ENCODE results near the gene GALNT17. TPM values are rescaled to one million over a fixed set of nuclear protein-coding genes. Genes with fewer than 3 reads are reported as not detected.

Gene GALNT17
- total RNA-seq, 1 donor: 0.36 TPM

GRCh38 chr7:71144963-71145362 lies 13.0 kb downstream of the GALNT17 start:
- no peak for DNase-seq (ENCODE audit: insufficient read length, low spot score, missing footprints)
- Histone ChIP-seq H3K36me3 (ENCODE audit: insufficient read depth, low read length) (no peaks in the 10 kb centered on the region), H3K27me3 (ENCODE audit: insufficient read depth, low read length) (no peaks in the 10 kb centered on the region), H3K79me2 (ENCODE audit: insufficient read depth, low read length) (no peaks in the 10 kb centered on the region), H3K4me2 (ENCODE audit: insufficient read depth, low read length) (no peak overlapping the region), H4K20me1 (ENCODE audit: insufficient read depth, low read length) (no peaks in the 10 kb centered on the region), H3K4me1 (ENCODE audit: insufficient read depth, low read length) (no peaks in the 10 kb centered on the region), H3K4me3 (ENCODE audit: insufficient read depth, low read length) (no peak overlapping the region), H3K27ac (ENCODE audit: low read depth, low read length) (no peak overlapping the region), H2AFZ (ENCODE audit: low read length) (no peak overlapping the region), H3K9me3 (ENCODE audit: low read depth, low read length) (no peaks in the 10 kb centered on the region)
- no peak for TF ChIP-seq CTCF (IDR thresholded peaks at IDR 0.05; ENCODE audit: extremely low read depth, low read depth, low read length)

- DNase-seq (ENCODE audit: insufficient read length, low spot score, missing footprints): no peak
- Histone ChIP-seq H3K27me3 (ENCODE audit: insufficient read depth, low read length) (no peaks in the 10 kb centered on the region), H3K79me2 (ENCODE audit: insufficient read depth, low read length) (no peaks in the 10 kb centered on the region), H3K4me1 (ENCODE audit: insufficient read depth, low read length) (no peaks in the 10 kb centered on the region), H3K4me3 (ENCODE audit: insufficient read depth, low read length) (no peak overlapping the region), H4K20me1 (ENCODE audit: insufficient read depth, low read length) (no peaks in the 10 kb centered on the region), H3K27ac (ENCODE audit: low read depth, low read length) (no peak overlapping the region), H3K4me2 (ENCODE audit: insufficient read depth, low read length) (no peak overlapping the region), H2AFZ (ENCODE audit: low read length) (no peak overlapping the region), H3K9me3 (ENCODE audit: low read depth, low read length) (no peaks in the 10 kb centered on the region), H3K36me3 (ENCODE audit: insufficient read depth, low read length) (no peaks in the 10 kb centered on the region)
- TF ChIP-seq CTCF (IDR thresholded peaks at IDR 0.05; ENCODE audit: extremely low read depth, low read depth, low read length): no peak
Observed at GRCh38 chr7:71145906-71146901, 14.3 kb downstream of the GALNT17 start.

GRCh38 chr7:71148098-71148497 lies 16.2 kb downstream of the GALNT17 start:
- Histone ChIP-seq H4K20me1 (ENCODE audit: insufficient read depth, low read length) (no peaks in the 10 kb centered on the region), H3K4me3 (ENCODE audit: insufficient read depth, low read length) (no peak overlapping the region), H3K79me2 (ENCODE audit: insufficient read depth, low read length) (no peaks in the 10 kb centered on the region), H2AFZ (ENCODE audit: low read length) (no peak overlapping the region), H3K27ac (ENCODE audit: low read depth, low read length) (no peak overlapping the region), H3K36me3 (ENCODE audit: insufficient read depth, low read length) (no peaks in the 10 kb centered on the region), H3K4me1 (ENCODE audit: insufficient read depth, low read length) (no peaks in the 10 kb centered on the region), H3K9me3 (ENCODE audit: low read depth, low read length) (no peaks in the 10 kb centered on the region), H3K27me3 (ENCODE audit: insufficient read depth, low read length) (no peaks in the 10 kb centered on the region), H3K4me2 (ENCODE audit: insufficient read depth, low read length) (no peak overlapping the region)
- no peak for TF ChIP-seq CTCF (IDR thresholded peaks at IDR 0.05; ENCODE audit: extremely low read depth, low read depth, low read length)
- DNase-seq (ENCODE audit: insufficient read length, low spot score, missing footprints): no peak

GRCh38 chr7:71155236-71155635 lies 23.3 kb downstream of the GALNT17 start:
- no peak for DNase-seq (ENCODE audit: insufficient read length, low spot score, missing footprints)
- no peak overlapping the region for H3K4me2 ChIP-seq (ENCODE audit: insufficient read depth, low read length)
- H2AFZ ChIP-seq (ENCODE audit: low read length): no peak overlapping the region
- no peaks in the 10 kb centered on the region for H3K9me3 ChIP-seq (ENCODE audit: low read depth, low read length)
- TF ChIP-seq CTCF (IDR thresholded peaks at IDR 0.05; ENCODE audit: extremely low read depth, low read depth, low read length): no peak
- H3K36me3 ChIP-seq (ENCODE audit: insufficient read depth, low read length): no peaks in the 10 kb centered on the region
- H3K4me3 ChIP-seq (ENCODE audit: insufficient read depth, low read length): no peak overlapping the region
- H3K27ac ChIP-seq (ENCODE audit: low read depth, low read length): no peak overlapping the region
- H3K79me2 ChIP-seq (ENCODE audit: insufficient read depth, low read length): no peaks in the 10 kb centered on the region
- H3K4me1 ChIP-seq (ENCODE audit: insufficient read depth, low read length): no peaks in the 10 kb centered on the region
- no peaks in the 10 kb centered on the region for H3K27me3 ChIP-seq (ENCODE audit: insufficient read depth, low read length)
- no peaks in the 10 kb centered on the region for H4K20me1 ChIP-seq (ENCODE audit: insufficient read depth, low read length)
